DND-41 (cell line): ENCODE measurements around the gene TYMS.

ENCODE experiments used
- EZH2 ChIP-seq: IDR thresholded peaks from 3 replicates; pipeline ENCODE4 v1.6.1; 2012; ENCODE audit warnings: borderline replicate concordance, low read depth, mild to moderate bottlenecking, moderate library complexity, low read length, inconsistent platforms; ENCODE audit not compliant: severe bottlenecking
- TF ChIP-seq, protein P1 (sequence below): IDR thresholded peaks from 2 replicates; pipeline ENCODE4 v1.5.1; 2012; ENCODE audit warnings: borderline replicate concordance, low read length, moderate library complexity, mild to moderate bottlenecking; ENCODE audit not compliant: poor library complexity, severe bottlenecking; ENCODE audit errors: extremely low read depth

GRCh38 chr18:680392-680791 is 22.9 kb downstream of the TYMS start:
- TF ChIP-seq, protein P1, sequence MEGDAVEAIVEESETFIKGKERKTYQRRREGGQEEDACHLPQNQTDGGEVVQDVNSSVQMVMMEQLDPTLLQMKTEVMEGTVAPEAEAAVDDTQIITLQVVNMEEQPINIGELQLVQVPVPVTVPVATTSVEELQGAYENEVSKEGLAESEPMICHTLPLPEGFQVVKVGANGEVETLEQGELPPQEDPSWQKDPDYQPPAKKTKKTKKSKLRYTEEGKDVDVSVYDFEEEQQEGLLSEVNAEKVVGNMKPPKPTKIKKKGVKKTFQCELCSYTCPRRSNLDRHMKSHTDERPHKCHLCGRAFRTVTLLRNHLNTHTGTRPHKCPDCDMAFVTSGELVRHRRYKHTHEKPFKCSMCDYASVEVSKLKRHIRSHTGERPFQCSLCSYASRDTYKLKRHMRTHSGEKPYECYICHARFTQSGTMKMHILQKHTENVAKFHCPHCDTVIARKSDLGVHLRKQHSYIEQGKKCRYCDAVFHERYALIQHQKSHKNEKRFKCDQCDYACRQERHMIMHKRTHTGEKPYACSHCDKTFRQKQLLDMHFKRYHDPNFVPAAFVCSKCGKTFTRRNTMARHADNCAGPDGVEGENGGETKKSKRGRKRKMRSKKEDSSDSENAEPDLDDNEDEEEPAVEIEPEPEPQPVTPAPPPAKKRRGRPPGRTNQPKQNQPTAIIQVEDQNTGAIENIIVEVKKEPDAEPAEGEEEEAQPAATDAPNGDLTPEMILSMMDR, result no peak
- TF ChIP-seq EZH2, result no peak
